ENCODE data around the gene TEX12. TPM values are rescaled to one million over a fixed set of nuclear protein-coding genes. Genes with fewer than 3 reads are reported as not detected.

TEX12 gene
- total and polyA plus RNA-seq, 2 experiments from 2014 or later: 1.1 TPM; not detected in 1

- no peak for TF ChIP-seq CTCF (conservative IDR thresholded peaks at IDR 0.05; ENCODE audit: low read depth in 2 of 2)
- TF ChIP-seq ZNF114 (CRISPR knock-in tag; IDR thresholded peaks at IDR 0.05): no peak
- no peak for TF ChIP-seq ETS1 (IDR thresholded peaks at IDR 0.05)
- no peak for TF ChIP-seq POLR2AphosphoS5 (IDR thresholded peaks at IDR 0.05; ENCODE audit: low read depth)
Observed at GRCh38 chr11:112176077-112176476, 8.9 kb downstream of the TEX12 start (continued).

GRCh38 chr11:112177589-112177988, 10.4 kb downstream of the TEX12 start:
- Histone ChIP-seq H3F3A (replicated peaks; ENCODE audit: low read depth) (no peaks in the 10 kb centered on the region), H3K36me3 (ENCODE audit: insufficient read depth) (no peaks in the 10 kb centered on the region), H3K4me2 (no peak overlapping the region), H3K4me1 (ENCODE audit: insufficient read depth) (no peaks in the 10 kb centered on the region; the same call in 1 of the 2 replicates), H3K4me3 (no peak overlapping the region), H3K27me3 (ENCODE audit: insufficient read depth) (no peaks in the 10 kb centered on the region), H3K27ac (ENCODE audit: low read depth) (no peak overlapping the region), H4K20me1 (replicated peaks; ENCODE audit: insufficient read depth) (no peaks in the 10 kb centered on the region), H3K79me2 (replicated peaks; ENCODE audit: insufficient read depth) (no peaks in the 10 kb centered on the region), H2AFZ (no peak overlapping the region), H3K9me2 (ENCODE audit: insufficient read depth) (no peaks in the 10 kb centered on the region)
- Mint-ChIP-seq H3K27ac (no peak overlapping the region), H3K4me3 (no peak overlapping the region), H3K36me3 (ENCODE audit: low read depth) (no peaks in the 10 kb centered on the region; the same call in 2 of the 3 replicates), H3K27me3 (ENCODE audit: insufficient read depth, low read depth, poor library complexity) (peaks cover 4% of the 10 kb centered on the region), H3K9me3 (no peaks in the 10 kb centered on the region), H3K4me1 (no peaks in the 10 kb centered on the region; the same call in 2 of the 3 replicates)
- DNase-seq (ENCODE audit: low spot score) (no peak), ATAC-seq (no peak)
- TF ChIP-seq REST (IDR thresholded peaks at IDR 0.05; ENCODE audit: unreplicated experiment) (no peak), STAT1 (IDR thresholded peaks at IDR 0.05; ENCODE audit: unreplicated experiment) (no peak), EZH2 (IDR thresholded peaks at IDR 0.05; ENCODE audit: low read depth, unreplicated experiment) (no peak), JUNB (IDR thresholded peaks at IDR 0.05; ENCODE audit: unreplicated experiment) (no peak), POLR2AphosphoS5 (IDR thresholded peaks at IDR 0.05; ENCODE audit: low read depth) (no peak), NANOG (IDR thresholded peaks at IDR 0.05; ENCODE audit: borderline replicate concordance) (no peak), ZNF462 (CRISPR knock-in tag; IDR thresholded peaks at IDR 0.05) (no peak), EZH2phosphoT487 (IDR thresholded peaks at IDR 0.05; ENCODE audit: unreplicated experiment) (no peak), ETS1 (IDR thresholded peaks at IDR 0.05) (no peak), CREB1 (CRISPR knock-in tag; IDR thresholded peaks at IDR 0.05; ENCODE audit: low read depth) (no peak)
